Retina (tissue), 1 donor: Measurements from ENCODE around the gene INHBE.
A peak's percentile ranks its signal among the peaks of the same experiment; 100 is the strongest.
"Not testable (repeated sequence)": the region's sequence is repeated elsewhere in the genome, so short reads cannot be mapped to it uniquely, and the experiment has no call there.

Experiments used
- DNase-seq: peaks from one replicate; pipeline ENCODE4 v3.0.0-alpha.2; 2016

Gene INHBE

GRCh38 chr12:57454566-57455373, at the start of gene INHBE:
Gene INHBE, plus strand, starts transcription at chr12:57455307. Its CDS starts 230 bp downstream, at chr12:57455537.
- peak; percentile 50 for DNase-seq

- DNase-seq, result no peak
Observed at GRCh38 chr12:57410534-57410933, 44.6 kb upstream of the INHBE start.

- DNase-seq, result not testable (repeated sequence)
Observed at GRCh38 chr12:57414160-57414559, 40.9 kb upstream of the INHBE start.

GRCh38 chr12:57415088-57415487, 40.0 kb upstream of the INHBE start:
- no peak for DNase-seq

- no peak for DNase-seq
Observed at GRCh38 chr12:57416039-57416996, 38.8 kb upstream of the INHBE start.

- no peak for DNase-seq
Observed at GRCh38 chr12:57418255-57418654, 36.9 kb upstream of the INHBE start.

GRCh38 chr12:57419495-57419894, 35.6 kb upstream of the INHBE start:
- no peak for DNase-seq

GRCh38 chr12:57420482-57420881, 34.6 kb upstream of the INHBE start:
- DNase-seq, result no peak

- DNase-seq, result not testable (repeated sequence)
Observed at GRCh38 chr12:57426948-57427347, 28.2 kb upstream of the INHBE start.

- DNase-seq, result no peak
Observed at GRCh38 chr12:57428965-57429364, 26.1 kb upstream of the INHBE start.

GRCh38 chr12:57429473-57430111, 25.5 kb upstream of the INHBE start:
- no peak for DNase-seq

- DNase-seq, result peak; percentile 45
Observed at GRCh38 chr12:57430112-57430930, 24.8 kb upstream of the INHBE start.

GRCh38 chr12:57430931-57431566, 24.1 kb upstream of the INHBE start, which contains the start of gene R3HDM2:
Gene R3HDM2, minus strand, starts transcription at chr12:57431043. Its CDS starts 120,615 bp downstream, at chr12:57310428.
- peak; percentile 96 for DNase-seq

GRCh38 chr12:57431654-57432188, 23.4 kb upstream of the INHBE start:
- no peak for DNase-seq

GRCh38 chr12:57433370-57433769, 21.7 kb upstream of the INHBE start:
- no peak for DNase-seq

- no peak for DNase-seq
Observed at GRCh38 chr12:57434517-57435223, 20.4 kb upstream of the INHBE start, which contains the start of gene INHBC. Gene INHBC, plus strand, starts transcription at chr12:57434784. Its CDS starts 103 bp downstream, at chr12:57434887.

GRCh38 chr12:57435293-57435692, 19.8 kb upstream of the INHBE start:
- no peak for DNase-seq

GRCh38 chr12:57438400-57438799, 16.7 kb upstream of the INHBE start:
- no peak for DNase-seq

GRCh38 chr12:57439762-57440266, 15.3 kb upstream of the INHBE start:
- DNase-seq, result no peak

- not testable (repeated sequence) for DNase-seq
Observed at GRCh38 chr12:57441393-57441792, 13.7 kb upstream of the INHBE start.
